GM18867 (cell line): ENCODE data around the gene ASMT.
A peak's percentile ranks its signal among the peaks of the same experiment; 100 is the strongest.
"Not testable (repeated sequence)": the region's sequence is repeated elsewhere in the genome, so short reads cannot be mapped to it uniquely, and the experiment has no call there.

Experiments used
- ATAC-seq: cut with Tn5 transposase; IDR thresholded peaks from one replicate; pipeline ENCODE4 v1.9.1; 2021; ENCODE audit warnings: mild to moderate bottlenecking, moderate library complexity; ENCODE audit not compliant: unreplicated experiment

The ASMT gene

DNA sequence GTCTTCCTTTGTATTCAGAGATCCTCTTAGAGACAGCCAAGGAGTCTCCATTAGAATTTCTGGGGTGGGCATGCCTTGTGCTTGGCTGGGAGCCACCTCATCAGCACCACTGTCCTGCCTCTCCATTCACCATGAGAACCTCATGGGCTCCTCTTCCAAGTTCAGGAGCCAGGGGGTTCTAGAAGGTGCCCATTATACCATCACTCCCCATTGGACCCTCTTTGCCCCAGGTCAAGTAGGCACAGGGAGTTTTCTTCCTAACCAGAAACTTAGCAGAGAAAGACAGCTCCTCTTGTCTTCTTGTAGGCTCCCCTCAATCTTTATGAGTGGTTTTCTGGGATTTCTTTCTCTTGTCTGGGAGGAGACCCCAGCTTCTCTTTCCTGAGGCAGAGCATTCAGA, 31.1 kb downstream of the ASMT start:
- no peak for ATAC-seq

GRCh38 chrX:1649621-1650020, 34.8 kb downstream of the ASMT start:
- no peak for ATAC-seq

GRCh38 chrX:1652011-1652811, 37.4 kb downstream of the ASMT start:
- not testable (repeated sequence) for ATAC-seq

GRCh38 chrX:1656379-1656778, 41.5 kb downstream of the ASMT start:
- ATAC-seq = no peak

DNA sequence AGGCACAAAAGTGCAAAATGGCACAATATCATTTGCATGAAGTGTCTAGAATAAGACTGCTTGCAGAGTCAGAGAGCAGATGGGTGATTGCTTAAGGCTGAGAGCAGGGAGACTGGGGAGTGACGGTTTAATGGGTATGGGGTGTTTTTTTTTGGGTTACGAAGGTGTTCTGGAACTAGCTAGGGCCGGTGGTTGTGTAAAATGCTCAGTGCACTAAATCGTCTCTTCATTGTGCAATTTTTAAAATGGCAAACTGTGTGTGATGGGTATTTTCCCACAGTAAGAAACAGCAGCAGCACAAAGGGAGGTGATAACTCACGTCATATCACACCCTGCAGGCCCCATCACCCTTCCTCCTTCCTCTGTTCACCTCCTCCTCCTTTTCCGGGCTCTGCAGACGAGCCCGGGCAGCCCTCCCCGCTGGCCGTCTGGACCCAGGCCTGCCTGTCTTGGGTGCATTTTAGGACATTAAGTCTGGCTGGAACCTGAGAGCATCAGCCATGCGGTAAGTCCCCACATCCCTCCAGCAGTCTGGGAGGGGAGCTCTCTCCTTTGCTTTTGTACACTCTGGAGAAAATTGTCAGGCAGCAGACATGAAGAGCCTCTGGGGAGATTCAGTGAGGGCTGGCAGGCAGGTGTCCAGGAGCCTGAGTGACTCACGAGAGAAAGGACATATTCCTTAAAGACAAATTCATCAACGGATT, 42.7 kb downstream of the ASMT start:
- ATAC-seq = peak; percentile 62

GRCh38 chrX:1658071-1658491, 43.2 kb downstream of the ASMT start:
- peak; percentile 8 for ATAC-seq

DNA sequence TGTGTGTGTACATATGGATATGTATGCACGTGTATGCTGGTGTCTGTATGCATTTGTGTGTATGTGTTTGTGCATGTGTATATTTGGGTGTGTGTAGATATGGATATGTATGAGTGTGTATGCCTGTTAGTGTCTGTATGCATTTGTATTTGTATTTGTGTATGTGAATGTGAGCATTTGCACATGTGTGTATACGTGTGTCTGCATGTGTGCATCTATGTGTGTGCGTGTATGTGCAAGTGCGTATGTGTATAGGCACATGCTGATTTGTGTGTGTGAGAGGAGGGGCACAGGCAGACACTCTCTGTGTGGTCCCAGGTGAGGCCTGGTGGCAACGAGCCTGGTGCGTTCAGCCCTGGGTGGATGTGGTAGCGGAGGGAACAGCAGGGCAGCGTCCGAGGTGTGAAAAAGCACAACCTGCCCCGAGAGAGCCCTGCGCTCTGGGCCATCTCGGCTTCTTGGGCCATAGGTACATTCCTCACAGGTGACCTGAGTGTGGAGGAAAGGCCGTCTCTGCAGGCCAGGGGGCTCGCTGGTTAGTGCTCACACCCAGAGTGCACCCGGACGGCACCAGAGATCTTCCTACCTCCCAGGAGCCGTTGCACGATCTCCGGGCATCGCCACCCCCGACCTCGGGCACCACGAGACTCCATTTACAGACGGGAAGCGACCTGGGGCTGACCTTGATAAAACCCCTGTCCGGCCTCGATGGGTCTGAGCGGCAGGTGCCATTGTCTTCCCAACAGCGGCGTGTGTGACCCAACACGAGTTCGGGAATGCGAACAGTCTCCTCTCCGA, 45.0 kb downstream of the ASMT start:
- no peak for ATAC-seq

DNA sequence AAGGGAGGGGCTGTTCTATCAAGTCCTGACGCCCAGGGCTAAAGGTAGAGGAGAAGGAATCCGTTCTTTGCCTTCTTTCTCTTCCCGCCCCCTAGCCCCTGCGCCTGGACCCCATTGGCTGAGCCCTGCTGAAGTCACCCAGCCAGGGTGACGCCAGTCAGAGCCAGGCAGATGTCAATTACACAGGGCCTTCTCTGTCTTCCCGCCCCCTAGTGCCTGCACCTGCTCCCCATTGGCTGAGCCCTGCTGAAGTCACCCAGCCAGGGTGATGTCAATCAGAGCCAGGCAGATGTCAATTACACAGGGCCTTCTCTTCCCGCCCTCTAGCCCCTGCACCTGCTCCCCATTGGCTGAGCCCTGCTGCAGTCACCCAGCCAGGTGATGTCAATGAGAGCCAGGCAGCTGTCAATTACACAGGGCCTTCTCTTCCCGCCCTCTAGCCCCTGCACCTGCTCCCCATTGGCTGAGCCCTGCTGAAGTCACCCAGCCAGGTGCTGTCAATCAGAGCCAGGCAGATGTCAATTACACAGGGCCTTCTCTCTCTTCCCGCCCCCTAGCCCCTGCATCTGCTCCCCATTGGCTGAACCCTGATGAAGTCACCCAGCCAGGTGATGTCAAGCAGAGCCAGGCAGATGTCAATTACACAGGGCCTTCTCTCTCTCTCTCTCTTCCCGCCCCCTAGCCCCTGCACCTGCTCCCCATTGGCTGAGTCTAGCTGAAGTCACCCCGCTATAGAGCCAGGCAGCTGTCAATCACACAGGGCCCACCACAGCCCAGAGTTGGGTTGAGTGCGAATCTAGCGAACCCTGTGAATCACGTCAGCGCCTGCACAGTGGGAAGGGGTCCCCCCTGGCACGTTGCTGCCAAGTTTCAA, 46.4 kb downstream of the ASMT start:
- ATAC-seq = peak; percentile 78

DNA sequence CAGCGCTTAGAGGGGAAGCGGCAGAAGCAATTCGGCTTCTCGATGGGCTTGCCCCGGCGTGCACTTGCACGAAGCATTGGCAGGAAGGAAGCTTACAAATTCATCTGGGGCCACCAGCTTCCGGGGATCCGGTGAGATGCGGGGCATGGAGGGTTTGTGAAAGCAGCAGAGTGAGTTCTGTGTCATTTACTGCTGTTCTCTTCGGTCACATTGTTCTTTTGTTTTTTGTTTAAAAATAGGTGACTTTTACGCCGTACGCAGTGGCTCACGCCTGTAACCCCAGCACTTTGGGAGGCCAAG, 47.0 kb downstream of the ASMT start:
- no peak for ATAC-seq

DNA sequence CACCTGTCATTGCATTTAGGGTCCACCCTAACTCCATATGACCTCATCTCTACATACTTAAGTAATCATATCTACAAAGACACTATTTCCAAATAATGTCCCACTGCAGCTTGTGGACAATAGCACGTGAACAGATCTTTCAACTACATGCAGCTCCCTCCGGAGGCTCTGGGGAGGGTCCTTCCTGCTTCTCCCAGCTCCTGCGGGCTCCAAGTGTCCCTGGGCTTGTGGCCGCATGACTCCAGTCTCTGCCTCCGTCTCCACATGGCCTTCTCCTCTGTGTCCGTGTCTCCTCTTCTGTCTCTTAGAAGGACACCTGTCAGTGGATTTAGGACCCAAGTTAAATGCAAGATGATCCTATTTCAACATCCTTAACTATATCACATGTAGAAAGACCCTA, 52.7 kb downstream of the ASMT start:
- ATAC-seq = no peak

- ATAC-seq = no peak
Observed at GRCh38 chrX:1673337-1673736, 58.5 kb downstream of the ASMT start.

DNA sequence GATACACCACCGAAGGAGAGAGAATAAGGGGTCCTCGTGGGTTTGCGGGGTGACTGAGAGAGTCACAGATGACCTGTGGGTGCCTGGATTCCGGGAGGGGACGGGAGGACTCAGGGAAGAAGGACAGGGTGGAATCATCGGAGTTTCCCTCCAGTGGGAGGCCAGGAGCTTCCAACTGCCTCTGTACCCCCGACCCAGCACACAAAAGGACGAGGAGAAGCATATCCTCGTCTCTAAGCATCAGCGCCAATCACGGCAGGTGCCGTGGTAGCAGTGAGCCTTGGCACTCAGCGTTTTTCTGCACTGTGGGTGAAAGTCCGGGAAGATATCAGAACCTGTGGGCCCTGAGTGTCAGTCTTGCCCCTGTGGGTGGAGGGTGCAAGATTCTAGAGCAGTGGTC, 62.0 kb downstream of the ASMT start:
- no peak for ATAC-seq

GRCh38 chrX:1679238-1679637, 64.4 kb downstream of the ASMT start:
- no peak for ATAC-seq

DNA sequence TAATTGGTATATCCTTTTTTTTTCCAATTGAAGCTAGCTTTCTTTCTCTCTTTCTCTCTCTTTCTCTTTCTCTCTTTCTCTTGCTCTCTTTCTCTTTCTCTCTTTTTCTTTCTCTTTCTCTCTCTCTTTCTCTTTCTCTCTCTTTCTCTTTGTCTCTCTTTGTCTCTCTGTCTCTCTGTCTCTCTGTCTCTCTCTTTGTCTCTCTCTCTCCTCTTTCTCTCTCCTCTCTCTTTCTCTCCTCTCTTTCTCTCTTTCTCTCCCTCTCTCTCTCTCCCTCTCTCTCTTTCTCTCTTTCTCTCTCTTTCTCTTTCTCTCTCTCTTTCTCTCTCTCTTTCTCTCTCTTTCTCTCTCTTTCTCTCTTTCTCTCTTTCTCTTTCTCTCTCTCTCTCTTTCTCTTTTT, 66.6 kb downstream of the ASMT start:
- ATAC-seq = no peak

DNA sequence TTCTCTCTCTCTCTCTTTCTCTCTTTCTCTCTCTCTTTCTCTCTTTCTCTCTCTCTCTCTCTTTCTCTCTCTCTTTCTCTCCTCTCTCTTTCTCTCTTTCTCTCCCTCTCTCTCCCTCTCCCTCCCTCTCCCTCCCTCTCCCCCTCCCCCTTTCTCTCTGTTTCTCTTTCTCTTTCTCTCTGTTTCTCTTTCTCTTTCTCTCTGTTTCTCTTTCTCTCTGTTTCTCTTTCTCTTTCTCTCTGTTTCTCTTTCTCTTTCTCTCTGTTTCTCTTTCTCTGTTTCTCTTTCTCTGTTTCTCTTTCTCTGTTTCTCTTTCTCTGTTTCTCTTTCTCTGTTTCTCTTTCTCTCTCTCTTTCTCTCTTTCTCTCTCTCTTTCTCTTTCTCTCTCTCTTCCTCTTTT, 67.0 kb downstream of the ASMT start:
- ATAC-seq = not testable (repeated sequence)

DNA sequence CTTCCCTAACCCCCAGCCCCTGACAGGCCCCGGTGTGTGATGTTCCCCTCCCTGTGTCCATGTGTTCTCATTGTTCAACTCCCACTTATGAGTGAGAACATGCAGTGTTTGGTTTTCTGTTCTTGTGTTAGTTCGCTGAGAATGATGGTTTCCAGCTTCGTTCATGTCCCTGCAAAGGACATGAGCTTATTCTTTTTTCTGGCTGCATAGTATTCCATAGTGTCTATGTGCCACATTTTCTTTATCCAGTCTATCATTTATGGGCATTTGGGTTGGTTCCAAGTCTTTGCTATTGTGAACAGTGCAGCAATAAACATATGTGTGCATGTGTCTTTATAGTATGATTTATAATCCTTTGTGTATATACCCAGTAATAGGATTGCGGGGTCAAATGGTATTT, 67.6 kb downstream of the ASMT start:
- not testable (repeated sequence) for ATAC-seq

GRCh38 chrX:1684883-1685282, 70.0 kb downstream of the ASMT start:
- not testable (repeated sequence) for ATAC-seq

DNA sequence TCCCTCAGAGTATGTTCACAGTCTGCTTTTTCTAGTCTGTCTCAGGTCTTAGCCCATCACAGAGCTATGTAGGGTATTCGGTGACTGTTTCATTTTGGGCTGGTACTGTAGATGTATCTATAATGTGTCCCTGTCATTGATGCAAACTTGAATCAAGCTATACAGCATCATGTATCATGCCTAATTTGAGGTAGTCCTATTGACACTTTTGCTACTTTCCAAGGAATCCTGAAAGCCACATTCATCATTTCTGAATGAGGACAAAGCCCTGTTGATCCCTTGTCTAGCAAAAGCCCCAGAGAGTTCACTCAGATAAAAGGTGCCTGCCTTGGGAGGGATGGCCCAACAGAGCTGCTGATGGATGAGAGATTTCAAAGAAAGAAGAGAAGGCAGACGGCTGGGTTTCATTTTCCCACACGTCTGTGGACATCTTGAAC, 70.6 kb downstream of the ASMT start:
- not testable (repeated sequence) for ATAC-seq

DNA sequence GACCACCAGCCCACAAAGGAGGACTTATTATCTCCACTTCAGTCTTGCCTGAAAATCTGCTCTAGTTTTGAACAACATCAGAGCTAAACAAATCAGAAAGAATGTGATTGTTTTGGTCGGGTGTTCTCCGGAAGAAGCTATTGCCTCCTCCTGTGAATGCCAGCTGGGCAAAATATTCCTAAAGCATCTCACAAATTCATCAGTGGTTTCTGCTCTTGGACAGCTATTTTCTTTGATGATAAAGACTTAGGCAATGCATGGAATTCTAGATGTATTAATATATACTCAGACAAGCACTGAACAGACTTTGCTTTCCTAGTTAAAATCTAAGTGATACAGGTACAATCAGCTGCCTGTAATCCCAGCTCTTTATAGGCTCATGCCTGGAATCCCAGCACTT, 71.8 kb downstream of the ASMT start:
- ATAC-seq = no peak
